HL-60 (cell line): Measurements from ENCODE around the gene CHCHD3.

Experiments used
- CTCF ChIP-seq: IDR thresholded peaks from one replicate; pipeline ENCODE4 v1.5.1; 2011; ENCODE audit warnings: low read length, control low read depth, inconsistent platforms; ENCODE audit not compliant: insufficient read depth
- GABPA ChIP-seq: IDR thresholded peaks from 2 replicates; pipeline ENCODE4 v1.6.1; 2012; ENCODE audit warnings: low read depth

- TF ChIP-seq CTCF (no peak), GABPA (no peak)
Observed at GRCh38 chr7:132979524-132979923, 102.4 kb downstream of the CHCHD3 start.
